ENCODE data around the gene ARHGEF16.

ARHGEF16 gene

DNA sequence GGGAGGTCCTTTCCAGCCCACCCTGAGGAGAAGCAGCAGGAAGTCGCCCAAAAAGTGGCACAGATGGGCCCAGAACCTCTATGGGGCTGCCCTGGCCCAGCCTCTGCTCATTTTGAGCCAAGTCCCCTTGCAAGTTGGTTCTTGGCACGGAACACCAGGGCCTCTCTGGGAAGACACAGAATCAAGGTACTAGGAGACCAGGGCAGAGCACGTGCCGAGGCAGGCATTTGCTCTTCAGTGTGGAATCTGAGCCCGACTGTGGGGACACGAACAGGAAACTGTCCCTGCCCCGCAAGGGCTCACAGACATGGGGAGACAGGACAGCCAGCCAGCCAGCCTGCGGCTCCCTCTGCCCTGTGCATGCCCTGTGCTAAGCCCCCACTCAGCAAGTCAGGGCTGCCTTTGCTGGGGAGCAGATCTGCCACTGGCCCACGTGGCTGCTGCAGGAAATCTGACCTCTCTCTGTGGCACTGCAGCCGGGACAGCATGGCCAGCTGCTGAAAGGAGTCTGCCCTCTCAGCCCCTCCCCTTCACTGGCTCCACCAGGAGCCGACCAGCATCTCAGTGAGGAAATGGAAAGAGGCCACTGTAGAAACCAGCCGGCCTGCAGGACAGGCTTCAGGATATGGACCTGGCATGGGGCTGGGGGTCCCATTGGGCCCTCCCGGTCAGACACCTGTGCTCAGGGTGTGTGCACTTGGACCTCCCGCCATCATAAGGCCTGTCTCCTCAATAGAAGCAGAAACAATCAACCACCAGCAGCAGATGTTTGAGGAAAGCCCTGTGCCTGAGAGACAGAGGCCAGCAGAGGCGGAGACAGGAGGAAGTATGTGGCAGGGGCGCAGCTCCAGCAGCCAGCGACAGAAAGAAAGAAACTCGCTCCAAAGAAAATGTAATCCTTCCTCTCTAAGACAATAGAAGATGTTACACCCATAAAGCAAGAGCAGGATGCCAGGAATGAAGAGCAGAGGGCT, 3.7 kb downstream of the ARHGEF16 start:
- Histone ChIP-seq H3K36me3 (replicated peaks; ENCODE audit: insufficient read depth, low read length) (no peaks in the 10 kb centered on the region), H3F3A (ENCODE audit: insufficient read depth, low read length) (no peaks in the 10 kb centered on the region), H3K4me3 (ENCODE audit: low read length) (no peak overlapping the region), H3K9me2 (replicated peaks; ENCODE audit: insufficient read depth, low read length) (no peaks in the 10 kb centered on the region), H4K20me1 (ENCODE audit: insufficient read depth, low read length) (no peaks in the 10 kb centered on the region), H3K9ac (ENCODE audit: low read length) (no peak overlapping the region), H3K27me3 (replicated peaks; ENCODE audit: insufficient read depth, low read length) (peaks cover 96% of the 10 kb centered on the region), H3K4me1 (ENCODE audit: low read length) (peaks cover 2% of the 10 kb centered on the region; the same call in 1 of the 2 replicates), H2AFZ (ENCODE audit: low read length) (no peak overlapping the region), H3K27ac (ENCODE audit: low read length) (no peak overlapping the region), H3K9me3 (replicated peaks; ENCODE audit: insufficient read depth, low read length) (no peaks in the 10 kb centered on the region), H3K4me2 (ENCODE audit: low read depth, low read length) (no peak overlapping the region), H3K79me2 (ENCODE audit: low read length) (no peaks in the 10 kb centered on the region)
- TF ChIP-seq EZH2 (optimal IDR thresholded peaks at IDR 0.05; ENCODE audit: low read depth, low read length), result no peak
- no peak for TF ChIP-seq EZH2phosphoT487 (IDR thresholded peaks at IDR 0.05; ENCODE audit: low read length)
- no peak for TF ChIP-seq CTCF (IDR thresholded peaks at IDR 0.05; ENCODE audit: low read length)
- DNase-seq, result no peak

DNA sequence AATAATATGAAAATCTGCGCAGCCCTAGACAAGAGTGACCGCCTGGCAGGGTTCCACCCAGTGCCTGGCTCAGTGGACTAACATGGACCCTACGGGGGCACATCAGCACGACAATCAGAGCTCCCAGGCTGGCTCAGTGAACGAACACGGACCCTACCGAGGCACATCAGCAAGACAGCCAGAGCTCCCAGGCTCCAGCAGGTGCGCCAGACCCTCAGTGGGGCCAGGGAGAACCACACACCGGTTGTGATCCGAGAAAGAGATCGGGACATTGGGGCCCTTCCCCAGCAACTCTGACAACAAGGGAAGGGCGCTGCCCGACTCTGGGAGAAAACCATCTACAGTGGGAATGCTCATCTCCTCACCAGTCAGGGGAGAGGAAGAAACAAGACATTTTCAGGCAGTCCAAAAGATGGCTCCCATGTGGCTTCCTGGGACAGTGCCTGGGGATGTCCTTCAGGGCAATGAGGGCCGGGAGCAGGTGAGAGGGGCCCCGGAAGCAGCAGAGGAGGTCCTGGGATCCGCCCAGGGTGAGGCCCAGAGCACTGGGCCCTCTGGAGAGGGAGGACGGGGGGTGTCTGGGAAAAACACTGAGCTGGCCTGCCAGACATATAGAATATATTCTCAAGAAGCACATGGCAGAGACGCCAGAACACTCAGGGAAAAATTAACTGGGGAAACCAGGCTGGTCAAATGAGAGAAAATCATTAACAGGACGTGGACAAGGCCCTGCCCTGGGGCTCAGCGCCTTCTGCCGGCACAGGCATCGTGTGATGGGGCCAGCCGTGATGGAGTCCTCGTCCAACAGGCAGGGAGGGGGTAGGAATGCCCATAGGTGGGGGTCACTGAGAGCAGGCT, 4.8 kb downstream of the ARHGEF16 start:
- H3K27ac ChIP-seq (ENCODE audit: low read length), result no peak overlapping the region
- no peaks in the 10 kb centered on the region for H3K79me2 ChIP-seq (ENCODE audit: low read length)
- H2AFZ ChIP-seq (ENCODE audit: low read length), result no peak overlapping the region
- no peak for DNase-seq
- H3K9me2 ChIP-seq (replicated peaks; ENCODE audit: insufficient read depth, low read length), result no peaks in the 10 kb centered on the region
- H3K4me3 ChIP-seq (ENCODE audit: low read length), result no peak overlapping the region
- H3K27me3 ChIP-seq (replicated peaks; ENCODE audit: insufficient read depth, low read length), result peaks cover 97% of the 10 kb centered on the region
- no peaks in the 10 kb centered on the region for H3K9me3 ChIP-seq (replicated peaks; ENCODE audit: insufficient read depth, low read length)
- H3K36me3 ChIP-seq (replicated peaks; ENCODE audit: insufficient read depth, low read length), result no peaks in the 10 kb centered on the region
- no peak overlapping the region for H3K9ac ChIP-seq (ENCODE audit: low read length)
- H3F3A ChIP-seq (ENCODE audit: insufficient read depth, low read length), result no peaks in the 10 kb centered on the region
- TF ChIP-seq EZH2 (optimal IDR thresholded peaks at IDR 0.05; ENCODE audit: low read depth, low read length) (no peak), EZH2phosphoT487 (IDR thresholded peaks at IDR 0.05; ENCODE audit: low read length) (no peak)
- no peaks in the 10 kb centered on the region for H4K20me1 ChIP-seq (ENCODE audit: insufficient read depth, low read length)
- H3K4me2 ChIP-seq (ENCODE audit: low read depth, low read length), result no peak overlapping the region
- no peaks in the 10 kb centered on the region for H3K4me1 ChIP-seq (ENCODE audit: low read length)

DNA sequence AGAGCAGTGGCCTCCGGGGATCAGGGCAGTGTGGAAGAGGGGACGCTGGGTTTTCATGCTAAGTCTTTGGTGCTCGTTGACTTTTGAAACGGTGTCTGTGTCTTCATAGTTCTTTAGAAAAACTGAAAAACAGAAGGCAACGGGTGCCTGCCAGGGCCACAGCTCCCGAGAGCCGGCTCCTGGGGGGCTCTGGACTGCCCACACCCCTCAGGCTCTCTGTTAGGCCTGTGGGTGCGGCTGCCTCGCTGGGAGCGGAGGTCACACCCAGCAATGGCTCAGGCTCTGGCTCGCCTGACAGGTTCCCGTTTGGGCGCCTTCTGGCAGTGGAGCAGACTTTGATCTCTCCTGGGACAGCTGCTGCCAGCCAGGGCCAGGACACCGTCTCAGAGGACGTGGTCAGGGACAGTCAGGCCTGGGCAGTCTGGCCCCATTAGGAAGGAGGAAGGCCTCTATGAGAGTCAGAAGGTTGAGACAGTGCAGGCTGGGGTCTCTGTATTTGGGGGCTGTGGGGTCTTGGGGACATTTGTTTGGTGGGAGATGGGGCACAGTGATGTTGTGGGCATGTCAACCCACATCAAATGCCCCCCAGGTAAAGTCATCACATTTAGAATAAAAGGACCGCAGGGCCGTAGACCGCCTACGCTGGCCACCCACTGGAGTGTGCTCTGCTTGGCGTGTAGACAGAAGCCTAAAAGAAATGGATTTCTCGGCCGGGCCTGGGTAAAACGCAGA, 5.6 kb downstream of the ARHGEF16 start:
- no peak overlapping the region for H2AFZ ChIP-seq (ENCODE audit: low read length)
- H3K9me3 ChIP-seq (replicated peaks; ENCODE audit: insufficient read depth, low read length), result no peaks in the 10 kb centered on the region
- no peak for DNase-seq
- TF ChIP-seq CTCF (IDR thresholded peaks at IDR 0.05; ENCODE audit: low read length) (no peak), EZH2 (optimal IDR thresholded peaks at IDR 0.05; ENCODE audit: low read depth, low read length) (no peak), EZH2phosphoT487 (IDR thresholded peaks at IDR 0.05; ENCODE audit: low read length) (no peak)
- no peak overlapping the region for H3K4me3 ChIP-seq (ENCODE audit: low read length)
- H3K36me3 ChIP-seq (replicated peaks; ENCODE audit: insufficient read depth, low read length), result no peaks in the 10 kb centered on the region
- no peak overlapping the region for H3K4me2 ChIP-seq (ENCODE audit: low read depth, low read length)
- no peaks in the 10 kb centered on the region for H3K79me2 ChIP-seq (ENCODE audit: low read length)
- no peaks in the 10 kb centered on the region for H3K4me1 ChIP-seq (ENCODE audit: low read length)
- H3K9ac ChIP-seq (ENCODE audit: low read length), result no peak overlapping the region
- no peaks in the 10 kb centered on the region for H3F3A ChIP-seq (ENCODE audit: insufficient read depth, low read length)
- no peak overlapping the region for H3K27ac ChIP-seq (ENCODE audit: low read length)
- H3K9me2 ChIP-seq (replicated peaks; ENCODE audit: insufficient read depth, low read length), result no peaks in the 10 kb centered on the region
- no peaks in the 10 kb centered on the region for H4K20me1 ChIP-seq (ENCODE audit: insufficient read depth, low read length)
- H3K27me3 ChIP-seq (replicated peaks; ENCODE audit: insufficient read depth, low read length), result peaks cover 100% of the 10 kb centered on the region
